H9 (cell line): ENCODE results near the gene TOMM22. TPM values are rescaled to one million over a fixed set of nuclear protein-coding genes. Genes with fewer than 3 reads are reported as not detected.

Source experiments
- DNase-seq: peaks from one replicate; pipeline ENCODE4 v3.0.0-alpha.2; 2017
- H2AFZ ChIP-seq: one replicate; pipeline ENCODE4 v1.6.1; 2013; ENCODE audit warnings: mild to moderate bottlenecking, low read length, control low read depth, moderate library complexity
- H2AK5ac ChIP-seq: 2 replicates; pipeline ENCODE4 v1.6.1; 2013; ENCODE audit warnings: low read length, control low read depth, mixed read lengths; ENCODE audit not compliant: insufficient read length
- H2BK120ac ChIP-seq: one replicate; pipeline ENCODE4 v1.6.1; 2013; ENCODE audit warnings: low read depth, mild to moderate bottlenecking, low read length, control low read depth, inconsistent platforms; ENCODE audit not compliant: poor library complexity, severe bottlenecking
- H2BK12ac ChIP-seq: 2 replicates; pipeline ENCODE4 v1.6.1; 2013; ENCODE audit warnings: low read length, control low read depth, mixed read lengths, low read depth; ENCODE audit not compliant: insufficient read length
- H2BK15ac ChIP-seq: 2 replicates; pipeline ENCODE4 v1.6.1; 2013; ENCODE audit warnings: low read depth, low read length, control low read depth
- H2BK20ac ChIP-seq: one replicate; pipeline ENCODE4 v1.6.1; 2013; ENCODE audit warnings: low read depth, mild to moderate bottlenecking, low read length, control low read depth, inconsistent platforms; ENCODE audit not compliant: poor library complexity, severe bottlenecking
- H2BK5ac ChIP-seq: 2 replicates; pipeline ENCODE4 v1.6.1; 2013; ENCODE audit warnings: low read length, control low read depth, mixed read lengths; ENCODE audit not compliant: insufficient read length
- H3K14ac ChIP-seq: 2 replicates; pipeline ENCODE4 v1.6.1; 2013; ENCODE audit warnings: low read length, control low read depth; ENCODE audit not compliant: insufficient read depth
- H3K18ac ChIP-seq: 2 replicates; pipeline ENCODE4 v1.6.1; 2013; ENCODE audit warnings: low read depth, mild to moderate bottlenecking, mixed read lengths, low read length, control low read depth; ENCODE audit not compliant: insufficient read length
- H3K23ac ChIP-seq: 2 replicates; pipeline ENCODE4 v1.6.1; 2013; ENCODE audit warnings: low read length, control low read depth, mixed read lengths, low read depth; ENCODE audit not compliant: insufficient read length
- H3K23me2 ChIP-seq: 2 replicates; pipeline ENCODE4 v1.6.1; 2013; ENCODE audit warnings: low read depth, mild to moderate bottlenecking, mixed read lengths, low read length, control low read depth; ENCODE audit not compliant: insufficient read length, poor library complexity, severe bottlenecking
- H3K27ac ChIP-seq: 2 replicates; pipeline ENCODE4 v1.5.1; 2013; ENCODE audit warnings: low read length, control low read depth, mixed read lengths, low read depth; ENCODE audit not compliant: insufficient read length
- H3K27me3 ChIP-seq: 2 replicates; pipeline ENCODE4 v1.6.1; 2013; ENCODE audit warnings: low read length, control low read depth, inconsistent platforms; ENCODE audit not compliant: insufficient read depth
- H3K4ac ChIP-seq: 2 replicates; pipeline ENCODE4 v1.6.1; 2013; ENCODE audit warnings: low read depth, mild to moderate bottlenecking, control low read depth, inconsistent platforms, low read length, moderate library complexity
- H3K4me1 ChIP-seq: 2 replicates; pipeline ENCODE4 v1.6.1; 2013; ENCODE audit warnings: low read length, control low read depth, inconsistent platforms; ENCODE audit not compliant: insufficient read depth
- H3K4me2 ChIP-seq: 2 replicates; pipeline ENCODE4 v1.6.1; 2013; ENCODE audit warnings: low read length, control low read depth, mixed read lengths; ENCODE audit not compliant: insufficient read length, insufficient read depth
- H3K56ac ChIP-seq: 2 replicates; pipeline ENCODE4 v1.6.1; 2013; ENCODE audit warnings: low read depth, mild to moderate bottlenecking, mixed read lengths, low read length, control low read depth; ENCODE audit not compliant: insufficient read length
- H3K79me1 ChIP-seq: 2 replicates; pipeline ENCODE4 v1.6.1; 2013; ENCODE audit warnings: low read depth, mild to moderate bottlenecking, moderate library complexity, low read length, control low read depth, inconsistent platforms; ENCODE audit not compliant: insufficient read depth, poor library complexity, severe bottlenecking
- H3K79me2 ChIP-seq: 2 replicates; pipeline ENCODE4 v1.6.1; 2013; ENCODE audit warnings: low read length, control low read depth, inconsistent platforms; ENCODE audit not compliant: insufficient read depth
- H3K9ac ChIP-seq: 2 replicates; pipeline ENCODE4 v1.6.1; 2013; ENCODE audit warnings: low read length, control low read depth, mixed read lengths; ENCODE audit not compliant: insufficient read length; ENCODE audit errors: extremely low read depth
- H3K9me3 ChIP-seq: one replicate; pipeline ENCODE4 v1.6.1; 2013; ENCODE audit warnings: low read depth, low read length, inconsistent platforms; ENCODE audit not compliant: control insufficient read depth
- H3T11ph ChIP-seq: one replicate; pipeline ENCODE4 v1.6.1; 2013; ENCODE audit warnings: mild to moderate bottlenecking, low read length, control low read depth, inconsistent platforms
- H4K20me1 ChIP-seq: one replicate; pipeline ENCODE4 v1.6.1; 2013; ENCODE audit not compliant: control insufficient read depth, insufficient read length, insufficient read depth
- H4K5ac ChIP-seq: 2 replicates; pipeline ENCODE4 v1.6.1; 2013; ENCODE audit warnings: low read depth, mild to moderate bottlenecking, mixed read lengths, low read length, control low read depth; ENCODE audit not compliant: insufficient read length
- H4K8ac ChIP-seq: replicated peaks from 2 replicates; pipeline ENCODE4 v1.6.1; 2013; ENCODE audit warnings: low read length, control low read depth, mixed read lengths, low read depth; ENCODE audit not compliant: insufficient read length
- H4K91ac ChIP-seq: 2 replicates; pipeline ENCODE4 v1.6.1; 2013; ENCODE audit warnings: low read depth, mild to moderate bottlenecking, moderate library complexity, mixed read lengths, low read length, control low read depth; ENCODE audit not compliant: insufficient read length
- H3K27ac Mint-ChIP-seq, 3 experiments: 2 replicates in 2 of 3; 3 replicates in 1 of 3; pipeline ENCODE4 v1.8.0; 2020 to 2021; ENCODE audit warnings: mixed read lengths in 3 of 3, mild to moderate bottlenecking in 1 of 3, moderate library complexity in 1 of 3
- H3K27me3 Mint-ChIP-seq: 2 replicates; pipeline ENCODE4 v1.8.0; 2021; ENCODE audit warnings: low read depth, mild to moderate bottlenecking, moderate library complexity, mixed read lengths
- H3K36me3 Mint-ChIP-seq, 3 experiments: 2 replicates in 2 of 3; 3 replicates in 1 of 3; pipeline ENCODE4 v1.8.0; 2020 to 2021; ENCODE audit warnings: low read depth in 3 of 3, mixed read lengths in 3 of 3; ENCODE audit not compliant: insufficient read depth in 1 of 3
- H3K4me1 Mint-ChIP-seq, 2 experiments: 2 replicates each; pipeline ENCODE4 v1.8.0; 2020; ENCODE audit warnings: mixed read lengths in 2 of 2
- H3K4me3 Mint-ChIP-seq, 2 experiments: 2 replicates in 1 of 2; 3 replicates in 1 of 2; pipeline ENCODE4 v1.8.0; 2020 to 2021; ENCODE audit warnings: mild to moderate bottlenecking in 2 of 2, mixed read lengths in 2 of 2, moderate library complexity in 1 of 2
- H3K9me3 Mint-ChIP-seq, 2 experiments: 2 replicates in 1 of 2; 3 replicates in 1 of 2; pipeline ENCODE4 v1.8.0; 2020; ENCODE audit warnings: mild to moderate bottlenecking in 2 of 2, mixed read lengths in 2 of 2, moderate library complexity in 1 of 2
- CTCF ChIP-seq: fragments of 200-600 bp; sonication (generic); conservative IDR thresholded peaks from 3 replicates; pipeline ENCODE4 v1.8.0; 2021; ENCODE audit warnings: antibody characterized with exemption, mild to moderate bottlenecking
- WGBS: extraction: QIAGEN DNeasy Blood & Tissue Kit; methylation state at CpG from one replicate; pipeline ENCODE4 v1.1.7; 2013; ENCODE audit warnings: missing lambda C conversion rate, low lambda C conversion rate, mixed read lengths; ENCODE audit not compliant: insufficient read length; ENCODE audit errors: extremely low coverage; 5-methylcytosine and 5-hydroxymethylcytosine counted together
- total RNA-seq: library from RNA; stranded (reverse); gene quantifications from 2 replicates; pipeline ENCODE4 v1.2.1, GENCODE V29; 2021

The TOMM22 gene
- total RNA-seq, 1 experiment from 2014 or later = 128 TPM

DNA sequence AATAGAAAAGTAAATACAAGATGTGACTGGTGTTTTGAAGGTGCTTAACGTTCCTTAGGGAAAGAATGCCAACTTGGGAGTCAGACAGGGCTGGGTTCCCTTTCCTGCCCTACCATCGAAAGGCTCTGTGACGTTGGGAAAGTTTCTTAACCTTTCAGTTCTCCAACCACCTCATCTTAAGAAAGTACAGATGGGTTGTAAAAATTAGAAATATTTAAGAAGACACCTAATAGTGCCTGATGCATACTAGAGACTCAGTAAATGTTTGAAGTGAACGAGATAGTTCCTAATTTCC lies 25.1 kb downstream of the TOMM22 start:
- Mint-ChIP-seq H3K4me1 (peaks cover 40 to 45% of the 10 kb centered on the region in 2 experiments), H3K9me3 (no peaks in the 10 kb centered on the region), H3K4me3 (peak overlapping the region; percentile 93 to 95), H3K36me3 (peaks cover 6 to 25% (median 21%) of the 10 kb centered on the region in 3 experiments; a peak in 5 of 7 replicates), H3K27ac (no peak overlapping the region), H3K27me3 (no peaks in the 10 kb centered on the region; the same call in 1 of the 2 replicates)
- peak overlapping the region; percentile 48 for H3K9ac ChIP-seq
- H2BK12ac ChIP-seq = no peak overlapping the region
- H3K4ac ChIP-seq = no peak overlapping the region
- no peak overlapping the region for H3K18ac ChIP-seq
- peaks cover 7% of the 10 kb centered on the region for H3K79me1 ChIP-seq
- WGBS = no CpG with 5 or more reads among the region's 4 CpGs
- no peak overlapping the region for H3T11ph ChIP-seq
- no peak for TF ChIP-seq CTCF
- no peak overlapping the region for H3K56ac ChIP-seq
- no peak overlapping the region for H3K14ac ChIP-seq
- peaks cover 34% of the 10 kb centered on the region; the same call in 1 of the 2 replicates for H3K79me2 ChIP-seq
- no peaks in the 10 kb centered on the region for H3K27me3 ChIP-seq
- H3K4me2 ChIP-seq = peak overlapping the region; percentile 94
- H3K27ac ChIP-seq = no peak overlapping the region
- no peak overlapping the region for H4K8ac ChIP-seq
- H2BK15ac ChIP-seq = no peak overlapping the region
- no peak overlapping the region for H2BK5ac ChIP-seq
- H2AK5ac ChIP-seq = no peak overlapping the region
- no peak overlapping the region for H4K5ac ChIP-seq
- H3K23ac ChIP-seq = no peak overlapping the region
- no peak overlapping the region for H2AFZ ChIP-seq
- H2BK20ac ChIP-seq = no peak overlapping the region
- peaks cover 10% of the 10 kb centered on the region for H3K4me1 ChIP-seq
- no peaks in the 10 kb centered on the region for H3K9me3 ChIP-seq
- peaks cover 11% of the 10 kb centered on the region for H3K23me2 ChIP-seq
- no peak for DNase-seq
- H2BK120ac ChIP-seq = no peak overlapping the region
- no peaks in the 10 kb centered on the region for H4K20me1 ChIP-seq
- H4K91ac ChIP-seq = no peak overlapping the region
